ENCODE measurements around the gene RCAN2. TPM values are rescaled to one million over a fixed set of nuclear protein-coding genes. Genes with fewer than 3 reads are reported as not detected.

RCAN2 gene
- polyA plus RNA-seq, 1 donor from 2014 or later = 37.4 TPM

DNA sequence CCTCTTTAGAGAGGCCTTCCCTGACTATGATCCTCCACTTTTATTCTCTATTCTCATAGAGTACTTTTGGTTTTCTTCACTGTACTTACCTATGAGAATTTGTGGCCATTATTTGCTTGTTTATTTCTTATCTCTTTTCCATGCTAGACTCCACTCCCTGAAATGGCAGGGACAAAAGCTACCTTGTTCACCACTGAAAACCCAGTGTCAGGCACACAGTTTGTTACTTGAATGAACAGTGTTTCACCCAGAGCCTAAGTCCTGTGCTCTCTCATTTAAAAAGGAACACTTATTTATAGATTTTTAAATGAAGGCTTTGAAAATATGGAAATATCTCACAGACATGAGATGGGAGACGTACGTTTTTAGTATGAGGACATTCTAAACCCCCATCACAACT is 272.8 kb downstream of the RCAN2 start:
- no peak overlapping the region for H3K27ac ChIP-seq (ENCODE audit: low read length)

DNA sequence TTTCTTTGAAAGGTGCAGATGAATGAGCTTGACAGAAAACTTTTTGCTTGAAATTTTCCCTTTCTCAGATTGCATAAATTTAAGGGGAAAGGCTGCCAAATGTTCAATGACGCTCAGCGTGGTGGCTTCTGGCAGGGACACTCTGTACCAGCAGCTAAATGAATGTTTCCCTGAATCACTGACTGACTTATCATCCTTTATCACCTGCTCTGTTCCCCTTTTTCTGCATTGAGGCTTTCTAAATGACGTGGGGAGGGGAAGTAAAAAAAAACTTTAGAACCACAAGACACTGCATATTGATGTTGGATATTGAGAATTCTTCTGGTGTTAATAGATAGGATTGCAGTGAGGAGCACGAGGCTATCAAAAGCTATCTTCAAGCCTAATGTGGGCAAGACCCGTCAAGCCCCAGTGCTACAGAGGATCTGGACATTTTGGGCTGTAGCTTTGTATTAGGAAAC is 273.5 kb downstream of the RCAN2 start:
- H3K9ac ChIP-seq (ENCODE audit: low read length) = no peak overlapping the region
- H3K27ac ChIP-seq (ENCODE audit: low read length) = no peak overlapping the region
- no peaks in the 10 kb centered on the region for H3F3A ChIP-seq (ENCODE audit: insufficient read depth, low read length, poor library complexity, severe bottlenecking)
- TF ChIP-seq MXI1 (conservative IDR thresholded peaks at IDR 0.05; ENCODE audit: poor library complexity, severe bottlenecking) = no peak
- no peak for TF ChIP-seq EP300 (conservative IDR thresholded peaks at IDR 0.05; ENCODE audit: poor library complexity, severe bottlenecking)
- TF ChIP-seq, protein P1, sequence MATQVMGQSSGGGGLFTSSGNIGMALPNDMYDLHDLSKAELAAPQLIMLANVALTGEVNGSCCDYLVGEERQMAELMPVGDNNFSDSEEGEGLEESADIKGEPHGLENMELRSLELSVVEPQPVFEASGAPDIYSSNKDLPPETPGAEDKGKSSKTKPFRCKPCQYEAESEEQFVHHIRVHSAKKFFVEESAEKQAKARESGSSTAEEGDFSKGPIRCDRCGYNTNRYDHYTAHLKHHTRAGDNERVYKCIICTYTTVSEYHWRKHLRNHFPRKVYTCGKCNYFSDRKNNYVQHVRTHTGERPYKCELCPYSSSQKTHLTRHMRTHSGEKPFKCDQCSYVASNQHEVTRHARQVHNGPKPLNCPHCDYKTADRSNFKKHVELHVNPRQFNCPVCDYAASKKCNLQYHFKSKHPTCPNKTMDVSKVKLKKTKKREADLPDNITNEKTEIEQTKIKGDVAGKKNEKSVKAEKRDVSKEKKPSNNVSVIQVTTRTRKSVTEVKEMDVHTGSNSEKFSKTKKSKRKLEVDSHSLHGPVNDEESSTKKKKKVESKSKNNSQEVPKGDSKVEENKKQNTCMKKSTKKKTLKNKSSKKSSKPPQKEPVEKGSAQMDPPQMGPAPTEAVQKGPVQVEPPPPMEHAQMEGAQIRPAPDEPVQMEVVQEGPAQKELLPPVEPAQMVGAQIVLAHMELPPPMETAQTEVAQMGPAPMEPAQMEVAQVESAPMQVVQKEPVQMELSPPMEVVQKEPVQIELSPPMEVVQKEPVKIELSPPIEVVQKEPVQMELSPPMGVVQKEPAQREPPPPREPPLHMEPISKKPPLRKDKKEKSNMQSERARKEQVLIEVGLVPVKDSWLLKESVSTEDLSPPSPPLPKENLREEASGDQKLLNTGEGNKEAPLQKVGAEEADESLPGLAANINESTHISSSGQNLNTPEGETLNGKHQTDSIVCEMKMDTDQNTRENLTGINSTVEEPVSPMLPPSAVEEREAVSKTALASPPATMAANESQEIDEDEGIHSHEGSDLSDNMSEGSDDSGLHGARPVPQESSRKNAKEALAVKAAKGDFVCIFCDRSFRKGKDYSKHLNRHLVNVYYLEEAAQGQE (IDR thresholded peaks at IDR 0.05; ENCODE audit: borderline replicate concordance) = no peak
- no peak for TF ChIP-seq POLR2AphosphoS5 (IDR thresholded peaks at IDR 0.05)
- no peak overlapping the region for H3K4me3 ChIP-seq (ENCODE audit: low read length)
- no peaks in the 10 kb centered on the region for H3K36me3 ChIP-seq (ENCODE audit: insufficient read depth, low read length)
- no peaks in the 10 kb centered on the region for H4K20me1 ChIP-seq (ENCODE audit: insufficient read depth)
- no peak overlapping the region for H3K4me2 ChIP-seq (ENCODE audit: low read length)
- H3K79me2 ChIP-seq (replicated peaks; ENCODE audit: insufficient read depth, low read length) = no peaks in the 10 kb centered on the region
- H3K27me3 ChIP-seq (ENCODE audit: insufficient read depth, low read depth, low read length) = no peaks in the 10 kb centered on the region
- H3K9me3 ChIP-seq (ENCODE audit: low read length) = no peaks in the 10 kb centered on the region
- no peak overlapping the region for H2AFZ ChIP-seq (ENCODE audit: low read depth, low read length)
- no peaks in the 10 kb centered on the region for H3K9me2 ChIP-seq (ENCODE audit: insufficient read depth, low read length)

More for the DNA sequence above, 272.8 kb downstream of the RCAN2 start:
- H3K4me3 ChIP-seq (ENCODE audit: low read length) = no peak overlapping the region
- no peaks in the 10 kb centered on the region for H3K79me2 ChIP-seq (replicated peaks; ENCODE audit: insufficient read depth, low read length)
- H3K9ac ChIP-seq (ENCODE audit: low read length) = no peak overlapping the region
- no peaks in the 10 kb centered on the region for H3K36me3 ChIP-seq (ENCODE audit: insufficient read depth, low read length)
- H2AFZ ChIP-seq (ENCODE audit: low read depth, low read length) = no peak overlapping the region
- H3K27me3 ChIP-seq (ENCODE audit: insufficient read depth, low read depth, low read length) = no peaks in the 10 kb centered on the region
- no peaks in the 10 kb centered on the region for H3K9me2 ChIP-seq (ENCODE audit: insufficient read depth, low read length)
- H3K9me3 ChIP-seq (ENCODE audit: low read length) = no peaks in the 10 kb centered on the region
- TF ChIP-seq TAF1 (IDR thresholded peaks at IDR 0.05; ENCODE audit: low read depth) (no peak), MXI1 (conservative IDR thresholded peaks at IDR 0.05; ENCODE audit: poor library complexity, severe bottlenecking) (no peak), EP300 (conservative IDR thresholded peaks at IDR 0.05; ENCODE audit: poor library complexity, severe bottlenecking) (no peak), POLR2AphosphoS5 (IDR thresholded peaks at IDR 0.05) (no peak), SMC3 (conservative IDR thresholded peaks at IDR 0.05; ENCODE audit: poor library complexity) (no peak), EZH2 (IDR thresholded peaks at IDR 0.05; ENCODE audit: borderline replicate concordance, insufficient read depth, low read length, poor library complexity, severe bottlenecking) (no peak), RAD21 (conservative IDR thresholded peaks at IDR 0.05) (no peak)
- TF ChIP-seq, protein P2, sequence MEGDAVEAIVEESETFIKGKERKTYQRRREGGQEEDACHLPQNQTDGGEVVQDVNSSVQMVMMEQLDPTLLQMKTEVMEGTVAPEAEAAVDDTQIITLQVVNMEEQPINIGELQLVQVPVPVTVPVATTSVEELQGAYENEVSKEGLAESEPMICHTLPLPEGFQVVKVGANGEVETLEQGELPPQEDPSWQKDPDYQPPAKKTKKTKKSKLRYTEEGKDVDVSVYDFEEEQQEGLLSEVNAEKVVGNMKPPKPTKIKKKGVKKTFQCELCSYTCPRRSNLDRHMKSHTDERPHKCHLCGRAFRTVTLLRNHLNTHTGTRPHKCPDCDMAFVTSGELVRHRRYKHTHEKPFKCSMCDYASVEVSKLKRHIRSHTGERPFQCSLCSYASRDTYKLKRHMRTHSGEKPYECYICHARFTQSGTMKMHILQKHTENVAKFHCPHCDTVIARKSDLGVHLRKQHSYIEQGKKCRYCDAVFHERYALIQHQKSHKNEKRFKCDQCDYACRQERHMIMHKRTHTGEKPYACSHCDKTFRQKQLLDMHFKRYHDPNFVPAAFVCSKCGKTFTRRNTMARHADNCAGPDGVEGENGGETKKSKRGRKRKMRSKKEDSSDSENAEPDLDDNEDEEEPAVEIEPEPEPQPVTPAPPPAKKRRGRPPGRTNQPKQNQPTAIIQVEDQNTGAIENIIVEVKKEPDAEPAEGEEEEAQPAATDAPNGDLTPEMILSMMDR (IDR thresholded peaks at IDR 0.05; ENCODE audit: poor library complexity, severe bottlenecking) = no peak
- TF ChIP-seq, protein P1 (IDR thresholded peaks at IDR 0.05; ENCODE audit: borderline replicate concordance) = no peak
- no peak overlapping the region for H3K4me2 ChIP-seq (ENCODE audit: low read length)
- H3F3A ChIP-seq (ENCODE audit: insufficient read depth, low read length, poor library complexity, severe bottlenecking) = no peaks in the 10 kb centered on the region
- no peaks in the 10 kb centered on the region for H4K20me1 ChIP-seq (ENCODE audit: insufficient read depth)
